T-helper 17 cell (primary cell): ENCODE results near the gene BID. TPM values are rescaled to one million over a fixed set of nuclear protein-coding genes. Genes with fewer than 3 reads are reported as not detected.
A peak's percentile ranks its signal among the peaks of the same experiment; 100 is the strongest.

ENCODE experiments used
- ATAC-seq: fragments of 150-1000 bp; cut with Tn5 transposase; 2 replicates; pipeline ENCODE4 v1.10.0; 2021; ENCODE audit warnings: mild to moderate bottlenecking, moderate library complexity
- DNase-seq, 3 donors: peaks; one replicate each; pipeline versions ENCODE4 v3.0.0 to v3.0.0-alpha.2; 2020 to 2021
- H3K9me3 ChIP-seq: one replicate; pipeline ENCODE4 v1.7.0; 2013; ENCODE audit warnings: low read length, mild to moderate bottlenecking; ENCODE audit not compliant: control insufficient read depth, poor library complexity, severe bottlenecking
- H3K27ac Mint-ChIP-seq: one replicate; pipeline ENCODE4 v1.8.0; 2022; ENCODE audit warnings: mild to moderate bottlenecking, moderate library complexity, mixed read lengths
- H3K27me3 Mint-ChIP-seq: one replicate; pipeline ENCODE4 v1.8.0; 2022; ENCODE audit warnings: mixed read lengths
- H3K36me3 Mint-ChIP-seq: one replicate; pipeline ENCODE4 v1.8.0; 2022; ENCODE audit warnings: low read depth, mixed read lengths
- H3K4me1 Mint-ChIP-seq: one replicate; pipeline ENCODE4 v1.8.0; 2022; ENCODE audit warnings: mild to moderate bottlenecking, mixed read lengths
- H3K4me3 Mint-ChIP-seq: one replicate; pipeline ENCODE4 v1.8.0; 2022; ENCODE audit warnings: mild to moderate bottlenecking, moderate library complexity, mixed read lengths
- total RNA-seq, 4 donors: library from RNA in 2 of 4; stranded (reverse) in 2 of 4; gene quantifications; one replicate each; pipeline ENCODE4 v1.2.3 and lab custom pipeline; 2022 to 2026

BID gene
- total RNA-seq, 2 donors from 2014 or later: 18.3 to 24.2 TPM

- Mint-ChIP-seq H3K4me1 (peaks cover 15% of the 10 kb centered on the region), H3K36me3 (no peaks in the 10 kb centered on the region), H3K27me3 (no peaks in the 10 kb centered on the region), H3K4me3 (no peak overlapping the region), H3K27ac (no peak overlapping the region)
- DNase-seq: no peak
- no peaks in the 10 kb centered on the region for H3K9me3 ChIP-seq
- ATAC-seq: no peak
Observed at GRCh38 chr22:17724678-17725499, 49.4 kb downstream of the BID start.

- Mint-ChIP-seq H3K27me3 (no peaks in the 10 kb centered on the region), H3K36me3 (no peaks in the 10 kb centered on the region), H3K4me3 (no peak overlapping the region), H3K4me1 (peaks cover 15% of the 10 kb centered on the region), H3K27ac (no peak overlapping the region)
- no peak for DNase-seq
- no peaks in the 10 kb centered on the region for H3K9me3 ChIP-seq
- no peak for ATAC-seq
Observed at GRCh38 chr22:17724241-17724640, 50.0 kb downstream of the BID start.

GRCh38 chr22:17719911-17720310, 54.4 kb downstream of the BID start:
- Mint-ChIP-seq H3K4me3 (no peak overlapping the region), H3K27ac (no peak overlapping the region), H3K4me1 (peaks cover 10% of the 10 kb centered on the region), H3K27me3 (no peaks in the 10 kb centered on the region), H3K36me3 (peaks cover 2% of the 10 kb centered on the region)
- no peak for ATAC-seq
- no peaks in the 10 kb centered on the region for H3K9me3 ChIP-seq
- DNase-seq: no peak

- DNase-seq (no peak), ATAC-seq (no peak)
- Mint-ChIP-seq H3K27me3 (no peaks in the 10 kb centered on the region), H3K4me1 (peaks cover 12% of the 10 kb centered on the region), H3K27ac (no peak overlapping the region), H3K36me3 (peaks cover 5% of the 10 kb centered on the region), H3K4me3 (no peak overlapping the region)
- H3K9me3 ChIP-seq: no peaks in the 10 kb centered on the region
Observed at GRCh38 chr22:17717708-17718107, 56.6 kb downstream of the BID start.

- Mint-ChIP-seq H3K36me3 (peaks cover 5% of the 10 kb centered on the region), H3K27me3 (no peaks in the 10 kb centered on the region), H3K4me1 (peaks cover 12% of the 10 kb centered on the region), H3K27ac (no peak overlapping the region), H3K4me3 (no peak overlapping the region)
- no peaks in the 10 kb centered on the region for H3K9me3 ChIP-seq
- DNase-seq (no peak), ATAC-seq (no peak)
Observed at GRCh38 chr22:17716529-17716928, 57.7 kb downstream of the BID start.

GRCh38 chr22:17712441-17712840, 61.8 kb downstream of the BID start:
- H3K27ac Mint-ChIP-seq: no peak overlapping the region
- H3K36me3 Mint-ChIP-seq: peaks cover 3% of the 10 kb centered on the region
- no peak for ATAC-seq
- peaks cover 6% of the 10 kb centered on the region for H3K4me1 Mint-ChIP-seq
- DNase-seq: no peak
- no peaks in the 10 kb centered on the region for H3K27me3 Mint-ChIP-seq
- no peak overlapping the region for H3K4me3 Mint-ChIP-seq
- no peaks in the 10 kb centered on the region for H3K9me3 ChIP-seq

- Mint-ChIP-seq H3K4me1 (peaks cover 10% of the 10 kb centered on the region), H3K36me3 (peaks cover 3% of the 10 kb centered on the region), H3K4me3 (no peak overlapping the region), H3K27ac (no peak overlapping the region), H3K27me3 (no peaks in the 10 kb centered on the region)
- H3K9me3 ChIP-seq: no peaks in the 10 kb centered on the region
- ATAC-seq (no peak), DNase-seq (no peak)
Observed at GRCh38 chr22:17710023-17710422, 64.2 kb downstream of the BID start.

GRCh38 chr22:17707526-17707925, 66.7 kb downstream of the BID start:
- no peaks in the 10 kb centered on the region for H3K9me3 ChIP-seq
- no peak overlapping the region for H3K4me3 Mint-ChIP-seq
- ATAC-seq (no peak), DNase-seq (no peak)
- H3K36me3 Mint-ChIP-seq: no peaks in the 10 kb centered on the region
- H3K27me3 Mint-ChIP-seq: no peaks in the 10 kb centered on the region
- peak overlapping the region; percentile 91 for H3K27ac Mint-ChIP-seq
- peaks cover 7% of the 10 kb centered on the region for H3K4me1 Mint-ChIP-seq

GRCh38 chr22:17706947-17707346, 67.3 kb downstream of the BID start:
- DNase-seq (no peak), ATAC-seq (no peak)
- H3K9me3 ChIP-seq: no peaks in the 10 kb centered on the region
- Mint-ChIP-seq H3K4me1 (peaks cover 7% of the 10 kb centered on the region), H3K27ac (peak overlapping the region; percentile 91), H3K27me3 (no peaks in the 10 kb centered on the region), H3K36me3 (no peaks in the 10 kb centered on the region), H3K4me3 (peak overlapping the region; percentile 85)

GRCh38 chr22:17705951-17706900, 68.0 kb downstream of the BID start:
- Mint-ChIP-seq H3K4me3 (peak overlapping the region; percentile 85), H3K27ac (peak overlapping the region; percentile 91), H3K27me3 (no peaks in the 10 kb centered on the region), H3K4me1 (peaks cover 7% of the 10 kb centered on the region), H3K36me3 (no peaks in the 10 kb centered on the region)
- ATAC-seq (peak; percentile 72), DNase-seq (no peak)
- H3K9me3 ChIP-seq: no peaks in the 10 kb centered on the region

GRCh38 chr22:17705546-17705945, 68.7 kb downstream of the BID start:
- peak overlapping the region; percentile 91 for H3K27ac Mint-ChIP-seq
- H3K4me1 Mint-ChIP-seq: peaks cover 7% of the 10 kb centered on the region
- H3K27me3 Mint-ChIP-seq: no peaks in the 10 kb centered on the region
- ATAC-seq (no peak), DNase-seq (no peak)
- H3K36me3 Mint-ChIP-seq: no peaks in the 10 kb centered on the region
- no peaks in the 10 kb centered on the region for H3K9me3 ChIP-seq
- H3K4me3 Mint-ChIP-seq: no peak overlapping the region

- H3K27me3 Mint-ChIP-seq: no peaks in the 10 kb centered on the region
- H3K4me1 Mint-ChIP-seq: peaks cover 14% of the 10 kb centered on the region
- H3K9me3 ChIP-seq: no peaks in the 10 kb centered on the region
- H3K4me3 Mint-ChIP-seq: no peak overlapping the region
- ATAC-seq (no peak), DNase-seq (no peak)
- H3K27ac Mint-ChIP-seq: peak overlapping the region; percentile 24
- peaks cover 6% of the 10 kb centered on the region for H3K36me3 Mint-ChIP-seq
Observed at GRCh38 chr22:17703811-17704210, 70.5 kb downstream of the BID start.

- Mint-ChIP-seq H3K27me3 (no peaks in the 10 kb centered on the region), H3K4me3 (no peak overlapping the region), H3K36me3 (peaks cover 7% of the 10 kb centered on the region), H3K27ac (no peak overlapping the region), H3K4me1 (peaks cover 11% of the 10 kb centered on the region)
- H3K9me3 ChIP-seq: no peaks in the 10 kb centered on the region
- DNase-seq (no peak), ATAC-seq (no peak)
Observed at GRCh38 chr22:17700778-17701177, 73.5 kb downstream of the BID start.
